Thymus (tissue), 11 donors: ENCODE measurements around the gene ADCY3. TPM values are rescaled to one million over a fixed set of nuclear protein-coding genes. Genes with fewer than 3 reads are reported as not detected.

ENCODE experiments used
- DNase-seq, 9 donors: peaks; one replicate each; pipeline ENCODE4 v3.0.0-alpha.2; 2013; ENCODE audit warnings: low spot score in 9 of 9, low read depth in 6 of 9, missing footprints in 1 of 9
- H3K27ac ChIP-seq, 2 donors: one replicate each; pipeline ENCODE4 v1.5.1; 2013; ENCODE audit warnings: control low read depth in 1 of 2, low read depth in 1 of 2, low read length in 1 of 2, mild to moderate bottlenecking in 1 of 2, moderate library complexity in 1 of 2
- H3K27me3 ChIP-seq, 2 donors: one replicate each; pipeline ENCODE4 v1.5.1; 2013; ENCODE audit warnings: low read length in 1 of 2; ENCODE audit not compliant: control insufficient read depth in 2 of 2, insufficient read depth in 1 of 2
- H3K36me3 ChIP-seq, 2 donors: one replicate each; pipeline ENCODE4 v1.5.1; 2013; ENCODE audit warnings: low read length in 1 of 2, mild to moderate bottlenecking in 1 of 2, moderate library complexity in 1 of 2; ENCODE audit not compliant: control insufficient read depth in 2 of 2, insufficient read depth in 2 of 2
- H3K4me1 ChIP-seq, 2 donors: one replicate each; pipeline ENCODE4 v1.5.1; 2013; ENCODE audit warnings: low read length in 2 of 2; ENCODE audit not compliant: control insufficient read depth in 2 of 2, insufficient read depth in 2 of 2
- H3K4me3 ChIP-seq, 2 donors: one replicate each; pipeline ENCODE4 v1.5.1; 2013; ENCODE audit warnings: low read length in 2 of 2, control low read depth in 1 of 2, mild to moderate bottlenecking in 1 of 2
- H3K9me3 ChIP-seq, 2 donors: one replicate each; pipeline ENCODE4 v1.5.1; 2013; ENCODE audit warnings: low read length in 1 of 2, mild to moderate bottlenecking in 1 of 2; ENCODE audit not compliant: control insufficient read depth in 2 of 2, insufficient read depth in 1 of 2
- WGBS: extraction: QIAGEN DNeasy Blood & Tissue Kit; methylation state at CpG from one replicate; pipeline ENCODE4 v1.1.7; 2013; 5-methylcytosine and 5-hydroxymethylcytosine counted together
- polyA plus RNA-seq: library from polyadenylated mRNA; stranded (reverse); fragments of 200-250 nt; gene quantifications from one replicate; pipeline ENCODE4 v1.2.3, GENCODE V29; 2013
- total RNA-seq: library from RNA; stranded (reverse); fragments of 120-200 nt; gene quantifications from one replicate; pipeline ENCODE4 v1.2.4, GENCODE V29; 2013
- donor health status: healthy.

Gene ADCY3
- total and polyA plus RNA-seq, 2 donors = 17.1 to 37.1 TPM

- DNase-seq = no peak
- H3K36me3 ChIP-seq = peaks cover 0 to 3% of the 10 kb centered on the region in 2 donors
- H3K9me3 ChIP-seq = no peaks in the 10 kb centered on the region
- H3K4me1 ChIP-seq = peaks cover 0 to 6% of the 10 kb centered on the region in 2 donors
- 98% methylated on average over 10 of the region's 10 CpGs for WGBS
- H3K27me3 ChIP-seq = no peaks in the 10 kb centered on the region
- H3K4me3 ChIP-seq = no peak overlapping the region
- H3K27ac ChIP-seq = no peak overlapping the region
These were observed 41.7 kb downstream of the ADCY3 start for GRCh38 chr2:24878341-24878740.

GRCh38 chr2:24877646-24878045 is 42.4 kb downstream of the ADCY3 start:
- Histone ChIP-seq H3K4me3 (no peak overlapping the region), H3K27ac (no peak overlapping the region), H3K36me3 (peaks cover 0 to 3% of the 10 kb centered on the region in 2 donors), H3K9me3 (no peaks in the 10 kb centered on the region), H3K27me3 (no peaks in the 10 kb centered on the region), H3K4me1 (peaks cover 0 to 5% of the 10 kb centered on the region in 2 donors)
- DNase-seq = no peak
- 98% methylated on average over 9 of the region's 9 CpGs for WGBS

GRCh38 chr2:24877067-24877466 is 43.0 kb downstream of the ADCY3 start:
- peaks cover 0 to 3% of the 10 kb centered on the region in 2 donors for H3K36me3 ChIP-seq
- peaks cover 0 to under 1% of the 10 kb centered on the region in 2 donors for H3K4me1 ChIP-seq
- H3K4me3 ChIP-seq = no peak overlapping the region
- no peaks in the 10 kb centered on the region for H3K27me3 ChIP-seq
- no peak overlapping the region for H3K27ac ChIP-seq
- H3K9me3 ChIP-seq = no peaks in the 10 kb centered on the region
- WGBS = 99% methylated on average over 6 of the region's 6 CpGs
- no peak for DNase-seq

- Histone ChIP-seq H3K4me3 (no peak overlapping the region), H3K9me3 (no peaks in the 10 kb centered on the region), H3K27me3 (no peaks in the 10 kb centered on the region), H3K36me3 (peaks cover 0 to 3% of the 10 kb centered on the region in 2 donors), H3K27ac (no peak overlapping the region), H3K4me1 (no peaks in the 10 kb centered on the region)
- WGBS = 100% methylated on average over 2 of the region's 2 CpGs
- no peak for DNase-seq
These were observed 44.1 kb downstream of the ADCY3 start for GRCh38 chr2:24875901-24876300.

GRCh38 chr2:24875272-24875671 is 44.8 kb downstream of the ADCY3 start:
- Histone ChIP-seq H3K36me3 (peaks cover 0 to 3% of the 10 kb centered on the region in 2 donors), H3K4me1 (no peaks in the 10 kb centered on the region), H3K9me3 (no peaks in the 10 kb centered on the region), H3K4me3 (no peak overlapping the region), H3K27ac (no peak overlapping the region), H3K27me3 (no peaks in the 10 kb centered on the region)
- no peak for DNase-seq
- WGBS = 93% methylated on average over 10 of the region's 10 CpGs

GRCh38 chr2:24874035-24874434 is 46.0 kb downstream of the ADCY3 start:
- no peak overlapping the region for H3K27ac ChIP-seq
- no peak overlapping the region for H3K4me3 ChIP-seq
- WGBS = 97% methylated on average over 9 of the region's 9 CpGs
- H3K4me1 ChIP-seq = no peaks in the 10 kb centered on the region
- H3K9me3 ChIP-seq = no peaks in the 10 kb centered on the region
- no peak for DNase-seq
- no peaks in the 10 kb centered on the region for H3K27me3 ChIP-seq
- H3K36me3 ChIP-seq = peaks cover 0 to 3% of the 10 kb centered on the region in 2 donors

GRCh38 chr2:24873619-24874018 is 46.4 kb downstream of the ADCY3 start:
- DNase-seq = no peak
- H3K4me3 ChIP-seq = no peak overlapping the region
- peaks cover 0 to 3% of the 10 kb centered on the region in 2 donors for H3K36me3 ChIP-seq
- 96% methylated on average over 8 of the region's 8 CpGs for WGBS
- no peaks in the 10 kb centered on the region for H3K9me3 ChIP-seq
- H3K4me1 ChIP-seq = no peaks in the 10 kb centered on the region
- no peak overlapping the region for H3K27ac ChIP-seq
- H3K27me3 ChIP-seq = no peaks in the 10 kb centered on the region

- 98% methylated on average over 19 of the region's 19 CpGs for WGBS
These were observed 47.5 kb downstream of the ADCY3 start for GRCh38 chr2:24872344-24873115.

GRCh38 chr2:24871852-24872333 is 48.1 kb downstream of the ADCY3 start:
- Histone ChIP-seq H3K9me3 (no peaks in the 10 kb centered on the region), H3K4me1 (no peaks in the 10 kb centered on the region), H3K27ac (no peak overlapping the region), H3K36me3 (peaks cover 0 to 3% of the 10 kb centered on the region in 2 donors), H3K4me3 (no peak overlapping the region), H3K27me3 (no peaks in the 10 kb centered on the region)
- DNase-seq = no peak
- 97% methylated on average over 12 of the region's 12 CpGs for WGBS

More at GRCh38 chr2:24872344-24873115, 47.5 kb downstream of the ADCY3 start:
- Histone ChIP-seq H3K27ac (no peak overlapping the region), H3K4me1 (no peaks in the 10 kb centered on the region), H3K27me3 (no peaks in the 10 kb centered on the region), H3K9me3 (no peaks in the 10 kb centered on the region), H3K36me3 (peaks cover 0 to 3% of the 10 kb centered on the region in 2 donors), H3K4me3 (no peak overlapping the region)
- DNase-seq = no peak
